HG03432 (cell line): ENCODE measurements around the gene GNA15.
"Not testable (repeated sequence)": the region's sequence is repeated elsewhere in the genome, so short reads cannot be mapped to it uniquely, and the experiment has no call there.

Experiments used
- ATAC-seq: cut with Tn5 transposase; IDR thresholded peaks from one replicate; pipeline ENCODE4 v1.9.1; 2021; ENCODE audit warnings: mild to moderate bottlenecking, moderate library complexity; ENCODE audit not compliant: unreplicated experiment

The GNA15 gene

GRCh38 chr19:3189702-3190469 is 54.1 kb downstream of the GNA15 start:
- ATAC-seq = no peak

DNA sequence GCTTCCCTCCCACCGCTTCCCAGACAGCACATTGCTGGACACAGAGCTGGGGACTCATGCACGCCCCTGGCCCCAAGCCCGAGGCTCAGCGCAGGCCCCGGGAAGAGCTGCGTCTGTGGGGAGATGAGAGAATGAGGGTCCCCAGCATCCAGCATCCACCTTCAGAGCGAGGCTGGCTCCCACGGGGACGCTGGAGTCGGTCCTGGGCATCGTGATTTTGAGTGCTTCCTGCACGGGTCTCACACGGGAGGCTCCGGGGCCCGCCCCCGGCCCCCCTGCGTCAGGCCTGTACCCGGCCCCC is 54.6 kb downstream of the GNA15 start:
- ATAC-seq = no peak

DNA sequence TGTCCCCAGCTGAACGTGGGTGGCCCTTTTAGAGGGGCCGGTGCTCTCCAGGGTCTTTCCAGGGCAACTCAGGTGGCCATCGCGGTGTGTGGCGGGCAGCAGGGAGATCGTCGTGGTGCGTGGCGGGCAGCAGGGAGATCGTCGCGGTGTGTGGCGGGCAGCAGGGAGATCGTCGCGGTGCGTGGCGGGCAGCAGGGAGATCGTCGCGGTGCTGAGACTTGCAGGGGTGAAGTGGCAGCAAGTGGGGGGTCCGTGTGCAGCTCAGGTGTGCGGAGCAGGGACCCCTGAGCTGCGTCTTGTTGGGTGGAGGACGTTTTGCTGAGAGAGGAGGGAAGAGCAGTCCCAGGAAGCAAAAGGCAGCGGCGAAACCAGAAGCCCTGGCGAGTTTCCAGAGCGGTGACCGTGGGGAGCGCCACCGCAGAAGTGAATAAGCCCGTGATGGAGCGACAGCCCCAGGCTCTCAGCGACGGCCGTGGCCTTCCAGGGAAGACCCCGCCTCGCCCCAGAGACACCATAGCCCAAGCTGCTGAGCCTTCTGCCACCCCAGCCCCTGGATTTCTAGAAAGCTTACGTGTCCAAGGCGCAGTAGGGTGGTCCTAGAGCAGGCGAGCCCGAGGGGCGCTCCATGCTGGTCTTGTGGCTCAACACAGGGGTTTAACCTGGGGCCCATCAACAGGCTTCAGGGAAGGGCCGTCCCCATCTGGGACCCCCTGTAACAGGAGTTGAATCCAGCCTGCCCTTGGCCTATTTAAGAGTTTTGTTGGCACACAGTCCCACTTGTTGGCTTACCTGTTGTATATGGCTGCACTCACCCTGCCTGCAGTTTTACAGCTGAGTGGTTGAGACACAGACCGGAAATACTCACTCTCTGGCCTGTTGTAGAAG is 55.3 kb downstream of the GNA15 start:
- no peak for ATAC-seq

GRCh38 chr19:3191806-3192104 is 55.9 kb downstream of the GNA15 start:
- not testable (repeated sequence) for ATAC-seq

DNA sequence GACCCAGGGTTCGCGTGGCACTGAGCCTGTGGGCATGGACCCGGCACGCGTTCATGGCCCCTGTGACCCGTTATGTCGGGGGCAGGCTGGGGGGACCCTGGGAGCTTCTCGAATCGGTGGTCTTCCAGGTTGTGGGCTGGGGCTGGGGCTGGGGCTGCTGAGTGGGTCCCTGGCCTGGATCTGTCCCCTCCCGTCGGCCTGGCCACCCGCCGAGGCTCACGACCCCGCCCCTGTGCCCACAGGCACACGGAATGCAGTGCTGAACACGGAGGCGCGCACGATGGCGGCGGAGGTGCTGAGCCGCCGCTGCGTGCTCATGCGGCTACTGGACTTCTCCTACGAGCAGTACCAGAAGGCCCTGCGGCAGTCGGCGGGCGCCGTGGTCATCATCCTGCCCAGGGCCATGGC is 56.4 kb downstream of the GNA15 start:
- no peak for ATAC-seq

- no peak for ATAC-seq
These were observed 56.9 kb downstream of the GNA15 start for GRCh38 chr19:3192684-3193083.

DNA sequence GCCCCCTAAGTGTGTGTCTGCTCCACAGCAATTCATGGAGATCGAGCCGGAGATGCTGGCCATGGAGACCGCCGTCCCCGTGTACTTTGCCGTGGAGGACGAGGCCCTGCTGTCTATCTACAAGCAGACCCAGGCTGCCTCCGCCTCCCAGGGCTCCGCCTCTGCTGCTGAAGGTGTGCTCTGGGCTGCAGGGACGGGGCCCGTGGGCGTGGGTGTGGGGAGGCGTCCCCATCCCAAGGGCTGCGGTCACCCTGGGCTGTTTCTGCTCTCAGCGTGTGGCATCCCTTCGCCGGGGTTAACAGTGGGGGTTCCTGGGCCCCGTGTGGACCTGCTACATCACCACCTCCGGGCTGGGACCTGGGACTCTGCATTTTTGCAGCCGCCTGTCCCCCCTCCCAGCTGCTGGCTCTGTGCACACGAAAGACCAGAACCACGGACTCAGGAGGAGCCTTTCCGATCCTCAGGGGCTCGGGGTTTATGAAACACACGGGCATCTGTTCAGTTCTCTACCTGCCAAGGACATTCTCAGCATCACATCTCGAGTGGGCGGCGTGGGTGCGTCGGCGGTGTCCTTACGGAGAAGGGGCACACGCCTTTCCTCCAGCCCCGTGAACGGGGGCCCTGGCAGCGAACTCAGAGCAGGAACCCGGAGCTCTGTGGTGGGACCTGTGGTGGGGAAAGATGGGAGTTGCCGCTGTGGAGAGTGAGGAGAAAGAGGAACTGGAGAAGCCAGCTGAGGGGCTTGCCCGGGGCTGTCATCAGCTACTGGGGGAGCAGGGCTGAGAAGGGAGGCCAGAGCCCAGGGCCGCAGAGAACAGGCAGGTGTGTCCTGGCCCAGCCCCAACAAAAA is 57.6 kb downstream of the GNA15 start:
- no peak for ATAC-seq

GRCh38 chr19:3194106-3195087 is 58.6 kb downstream of the GNA15 start:
- no peak for ATAC-seq

DNA sequence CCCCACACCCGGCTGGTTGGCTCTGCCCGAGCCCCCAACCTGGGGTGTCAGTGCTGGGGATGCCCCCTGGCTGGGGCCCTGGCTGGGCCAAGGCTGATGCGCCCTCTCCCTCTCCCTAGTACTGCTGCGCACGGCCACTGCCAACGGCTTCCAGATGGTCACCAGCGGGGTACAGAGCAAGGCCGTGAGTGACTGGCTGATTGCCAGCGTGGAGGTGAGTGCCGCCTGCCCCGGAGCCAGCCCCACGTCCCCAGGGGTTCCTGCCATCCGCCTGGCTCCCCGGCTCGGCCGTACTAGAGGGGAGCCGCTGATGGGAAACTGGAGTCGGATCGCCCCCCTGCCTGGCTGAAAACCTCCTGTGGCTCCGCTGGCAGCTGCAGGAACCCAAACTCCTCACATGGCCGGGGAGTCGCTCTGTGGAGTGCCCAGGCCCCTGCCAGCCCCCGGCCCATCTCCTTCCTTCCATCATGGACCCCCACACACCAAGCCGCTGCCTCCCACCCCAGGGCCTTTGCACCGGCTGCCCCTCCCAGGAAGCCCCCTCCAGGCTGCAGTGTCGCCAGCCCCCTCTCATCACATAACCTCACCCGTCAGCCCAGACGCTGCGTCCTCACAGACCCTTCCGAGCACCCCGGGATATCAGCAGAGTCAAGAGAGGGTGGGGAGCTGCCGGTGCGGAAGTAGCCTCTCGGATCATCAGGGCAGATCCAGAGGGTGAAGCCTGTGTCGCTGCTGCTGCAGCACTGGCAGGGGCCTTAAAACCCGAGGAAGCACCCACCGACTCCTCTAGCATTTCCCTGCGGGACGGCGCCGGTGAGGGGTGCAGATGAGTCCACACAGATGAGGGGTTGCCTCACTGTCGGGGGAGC is 60.5 kb downstream of the GNA15 start:
- no peak for ATAC-seq

DNA sequence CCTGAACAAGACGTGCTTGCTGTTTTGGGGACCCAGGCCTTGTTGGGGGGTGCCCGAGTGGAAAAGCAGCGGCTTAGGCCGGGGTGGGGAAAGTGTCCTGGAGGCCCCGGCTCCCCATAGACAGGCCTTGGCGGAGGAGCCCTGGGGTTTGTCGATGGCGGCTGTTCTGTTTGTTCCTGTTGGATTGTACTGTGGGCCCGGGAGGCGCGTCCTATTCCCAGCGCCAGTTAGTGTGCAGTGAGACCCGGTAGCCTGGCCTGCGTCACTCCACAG is 61.0 kb downstream of the GNA15 start:
- ATAC-seq = no peak

DNA sequence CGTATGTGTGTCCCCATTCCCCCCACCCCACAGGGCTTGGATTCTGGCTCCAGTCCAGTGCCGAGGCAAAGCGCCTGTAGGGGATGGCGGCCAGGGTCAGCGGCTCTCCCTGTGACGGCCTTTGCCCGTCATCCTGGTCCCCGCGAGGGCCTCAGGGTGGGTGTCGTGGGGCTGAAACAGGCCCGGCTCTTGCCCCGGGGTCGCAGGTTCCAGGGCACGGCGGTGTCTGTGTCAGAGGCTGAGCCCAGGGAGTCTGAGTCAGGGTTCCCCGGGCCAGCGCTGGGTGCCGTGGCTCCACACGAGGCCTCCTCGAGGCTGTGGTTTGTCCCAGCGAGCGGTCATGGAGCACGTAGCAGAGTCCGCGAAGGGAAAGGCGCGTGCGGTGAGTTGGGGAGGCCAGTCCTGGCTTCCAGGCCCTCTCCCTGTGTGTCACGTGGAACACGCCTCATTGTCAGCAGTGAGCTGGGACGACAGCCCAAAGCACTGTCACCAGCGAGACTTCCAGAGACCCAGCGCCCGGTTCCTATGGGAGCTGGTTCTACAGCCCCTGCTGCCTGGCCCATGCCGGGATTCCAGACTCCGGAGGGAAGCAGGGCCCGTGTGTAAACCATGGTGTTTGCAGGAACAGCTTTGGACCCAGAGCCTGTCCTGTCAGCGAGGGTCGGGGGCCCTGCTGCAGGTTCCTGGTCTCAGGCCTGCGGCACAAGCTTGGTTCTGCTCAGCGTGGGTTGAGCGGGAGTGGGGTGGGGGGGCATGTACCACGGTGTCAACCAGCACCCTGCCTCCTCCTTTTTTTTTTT is 63.3 kb downstream of the GNA15 start:
- ATAC-seq = no peak

DNA sequence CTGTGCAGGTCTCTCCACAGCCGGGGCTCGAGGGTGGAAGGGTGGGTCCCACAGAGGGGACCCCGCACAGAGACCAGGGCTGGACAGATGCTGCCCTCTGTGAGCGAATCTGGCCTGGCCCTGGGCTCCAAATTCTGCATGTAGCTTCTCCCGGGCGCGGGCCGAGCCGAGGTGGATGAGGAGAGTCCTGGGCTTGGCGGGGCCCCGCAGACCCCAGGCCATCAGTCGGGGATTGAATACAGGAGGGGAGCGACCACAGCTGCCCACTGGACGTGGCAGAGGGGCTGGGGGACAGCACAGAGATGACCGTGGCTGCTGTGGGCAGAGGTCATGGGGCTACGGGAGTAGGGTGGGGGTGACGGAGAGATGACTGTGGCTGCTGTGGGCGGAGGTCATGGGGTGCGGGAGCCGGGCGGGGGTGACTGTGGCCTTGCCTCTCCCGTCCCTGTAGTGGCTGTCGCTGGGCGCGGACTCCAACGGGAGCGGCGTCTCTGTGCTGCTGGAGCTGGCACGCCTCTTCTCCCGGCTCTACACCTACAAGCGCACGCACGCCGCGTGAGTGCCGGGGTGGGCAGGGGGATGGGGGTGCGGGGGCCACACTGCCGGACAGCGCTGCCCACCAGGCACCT is 65.4 kb downstream of the GNA15 start:
- ATAC-seq = no peak

DNA sequence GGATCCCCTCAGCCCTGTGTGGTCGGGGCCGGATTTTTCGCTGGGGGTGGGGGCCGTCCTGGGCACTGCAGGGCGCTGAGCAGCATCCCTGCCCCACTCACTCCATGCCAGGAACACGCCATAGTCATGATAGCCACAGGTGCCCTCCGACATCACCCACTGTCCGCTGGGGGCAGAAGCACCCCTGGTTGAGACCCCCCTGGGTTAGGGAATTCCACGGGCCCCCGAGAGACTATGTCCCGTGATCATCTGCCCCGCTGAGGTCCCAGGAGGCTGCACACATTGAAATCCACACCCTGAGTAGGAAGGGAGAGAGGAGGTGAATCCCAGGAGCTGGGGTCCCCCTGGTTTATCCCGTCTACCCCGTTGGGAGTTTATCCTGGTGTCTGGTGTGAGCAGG is 66.1 kb downstream of the GNA15 start:
- ATAC-seq = no peak

GRCh38 chr19:3202346-3202745 is 66.5 kb downstream of the GNA15 start:
- no peak for ATAC-seq

- ATAC-seq = not testable (repeated sequence)
These were observed 67.1 kb downstream of the GNA15 start for GRCh38 chr19:3202895-3203294.

- ATAC-seq = no peak
These were observed 68.2 kb downstream of the GNA15 start for GRCh38 chr19:3203805-3204645.

DNA sequence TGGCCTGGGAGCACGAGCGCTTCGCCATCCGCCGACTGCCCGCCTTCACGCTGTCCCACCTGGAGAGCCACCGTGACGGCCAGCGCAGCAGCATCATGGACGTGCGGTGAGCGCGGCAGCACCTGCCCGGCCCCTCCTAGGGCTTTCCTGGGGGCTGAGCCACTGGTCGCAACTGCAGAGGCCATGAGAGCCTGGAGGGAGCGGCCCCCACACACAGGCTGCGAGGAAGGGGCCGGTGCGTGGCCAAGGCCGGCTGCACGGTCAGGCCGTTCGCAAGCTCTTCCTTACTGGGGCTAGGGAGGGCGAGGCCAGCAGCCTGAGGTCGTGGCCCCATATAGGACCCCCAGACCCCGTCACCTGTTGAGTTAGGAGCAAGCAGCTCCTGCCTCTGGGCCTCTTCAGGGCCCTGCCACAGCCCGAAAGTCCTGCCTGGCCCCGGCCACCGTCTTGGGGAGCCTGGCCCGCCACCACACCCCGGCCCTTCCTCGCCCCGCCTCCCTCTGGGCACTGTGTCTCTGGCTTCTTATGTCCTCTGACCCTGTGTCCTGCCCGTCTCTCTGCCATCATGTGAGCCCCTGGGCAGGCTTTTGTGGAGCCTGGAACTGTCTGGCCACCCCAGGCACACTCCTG is 68.9 kb downstream of the GNA15 start:
- no peak for ATAC-seq
